H1 (cell line): ENCODE results near the gene NUP133. TPM values are rescaled to one million over a fixed set of nuclear protein-coding genes. Genes with fewer than 3 reads are reported as not detected.
A peak's percentile ranks its signal among the peaks of the same experiment; 100 is the strongest.

Source experiments
- CTCF ChIA-PET: fragments of 300-600 bp; sonication (Branson Sonifier 250); formaldehyde crosslinking; loops from one replicate; lab custom pipeline; 2021; ENCODE audit not compliant: partially characterized antibody; lab: Charles Lee
- POLR2A ChIA-PET: fragments of 300-600 bp; sonication (Branson Sonifier 250); formaldehyde crosslinking; loops from one replicate; lab custom pipeline; 2021; ENCODE audit warnings: inconsistent platforms; ENCODE audit not compliant: partially characterized antibody; lab: Charles Lee
- DNase-seq, 2 experiments: peaks; one replicate each; pipeline versions ENCODE4 v3.0.0 to v3.0.0-alpha.2; 2010 to 2022; ENCODE audit warnings: low spot score in 2 of 2, low read depth in 1 of 2, mixed read lengths in 1 of 2
- FAIRE-seq: peaks from 2 replicates; lab custom pipeline; 2011; peaks lifted over from hg19 to GRCh38; lab: Jason Lieb, UNC
- H2AFZ ChIP-seq: 2 replicates; pipeline ENCODE4 v1.8.1; 2012; ENCODE audit warnings: low read length, inconsistent platforms
- H2AK5ac ChIP-seq: 2 replicates; pipeline ENCODE4 v1.6.1; 2013; ENCODE audit warnings: low read depth, low read length
- H2BK120ac ChIP-seq: replicated peaks from 2 replicates; pipeline ENCODE3; 2013; ENCODE audit warnings: low read depth, low read length, inconsistent platforms
- H2BK12ac ChIP-seq: 2 replicates; pipeline ENCODE4 v1.6.1; 2013; ENCODE audit warnings: low read depth, low read length
- H2BK15ac ChIP-seq: 2 replicates; pipeline ENCODE4 v1.6.1; 2013; ENCODE audit warnings: low read length
- H2BK20ac ChIP-seq: 2 replicates; pipeline ENCODE4 v1.6.1; 2013; ENCODE audit warnings: low read length
- H2BK5ac ChIP-seq: 2 replicates; pipeline ENCODE4 v1.6.1; 2013; ENCODE audit warnings: low read depth, low read length
- H3K14ac ChIP-seq: 2 replicates; pipeline ENCODE4 v1.6.1; 2013; ENCODE audit warnings: inconsistent platforms; ENCODE audit not compliant: insufficient read length
- H3K18ac ChIP-seq: 2 replicates; pipeline ENCODE4 v1.6.1; 2013; ENCODE audit warnings: low read length; ENCODE audit errors: extremely low read depth
- H3K23ac ChIP-seq: 2 replicates; pipeline ENCODE4 v1.6.1; 2013; ENCODE audit warnings: inconsistent platforms; ENCODE audit not compliant: insufficient read length
- H3K23me2 ChIP-seq: 2 replicates; pipeline ENCODE4 v1.6.1; 2013; ENCODE audit warnings: low read depth, low read length
- H3K27ac ChIP-seq: 2 replicates; pipeline ENCODE4 v1.6.1; 2011; ENCODE audit warnings: low read depth, low read length, inconsistent platforms
- H3K27me3 ChIP-seq, 4 experiments: replicated peaks in 1 of 4; 1 replicate in 1 of 4; 2 replicates in 3 of 4; pipeline versions ENCODE4 v1.6.1 to v1.8.1; 2011 to 2013; ENCODE audit warnings: low read length in 3 of 4, mild to moderate bottlenecking in 3 of 4, inconsistent platforms in 2 of 4, mixed read lengths in 2 of 4, moderate library complexity in 1 of 4; ENCODE audit not compliant: control insufficient read depth in 3 of 4, insufficient read depth in 3 of 4; ENCODE audit errors: extremely low read depth in 1 of 4
- H3K36me3 ChIP-seq, 4 experiments: 2 replicates each; pipeline versions ENCODE4 v1.6.1 to v1.8.1; 2011 to 2013; ENCODE audit warnings: mild to moderate bottlenecking in 4 of 4, low read length in 3 of 4, moderate library complexity in 2 of 4, control low read depth in 1 of 4, inconsistent platforms in 1 of 4; ENCODE audit not compliant: insufficient read depth in 4 of 4, control insufficient read depth in 2 of 4
- H3K4ac ChIP-seq: replicated peaks from 2 replicates; pipeline ENCODE3; 2013; ENCODE audit warnings: low read length, low read depth, mixed read lengths, inconsistent platforms; ENCODE audit not compliant: insufficient read length
- H3K4me1 ChIP-seq, 4 experiments: replicated peaks in 1 of 4; 1 replicate in 1 of 4; 2 replicates in 3 of 4; pipeline versions ENCODE4 v1.6.1 to v1.8.1; 2011 to 2013; ENCODE audit warnings: low read length in 3 of 4, inconsistent platforms in 2 of 4, mixed read lengths in 1 of 4; ENCODE audit not compliant: insufficient read depth in 4 of 4, control insufficient read depth in 3 of 4
- H3K4me2 ChIP-seq, 2 experiments: 2 replicates each; pipeline versions ENCODE4 v1.6.1 to v1.8.1; 2011 to 2013; ENCODE audit warnings: low read depth in 2 of 2, low read length in 2 of 2, control low read depth in 1 of 2, inconsistent platforms in 1 of 2, mild to moderate bottlenecking in 1 of 2; ENCODE audit not compliant: insufficient read depth in 1 of 2
- H3K4me3 ChIP-seq, 4 experiments: fragments of 200-600, 300-600 bp in 1 of 4; sonication (generic), shearing (Covaris generic), sonication (Bioruptor Twin) in 1 of 4; 2 replicates each; pipeline versions ENCODE4 v1.5.1 to v1.8.1; 2011 to 2016; ENCODE audit warnings: low read length in 4 of 4, low read depth in 3 of 4, control low read depth in 2 of 4, inconsistent platforms in 2 of 4, mild to moderate bottlenecking in 2 of 4, mixed read lengths in 1 of 4, moderate library complexity in 1 of 4; ENCODE audit not compliant: insufficient read depth in 2 of 4; ENCODE audit errors: extremely low read depth in 1 of 4
- H3K56ac ChIP-seq: replicated peaks from 2 replicates; pipeline ENCODE3; 2013; ENCODE audit warnings: low read depth, mild to moderate bottlenecking, mixed read lengths, low read length, inconsistent platforms; ENCODE audit not compliant: insufficient read length
- H3K79me1 ChIP-seq: 2 replicates; pipeline ENCODE4 v1.6.1; 2013; ENCODE audit warnings: low read depth, low read length, control low read depth
- H3K79me2 ChIP-seq, 2 experiments: 2 replicates each; pipeline versions ENCODE4 v1.6.1 to v1.8.1; 2012 to 2013; ENCODE audit warnings: low read length in 2 of 2, mild to moderate bottlenecking in 2 of 2, inconsistent platforms in 1 of 2; ENCODE audit not compliant: insufficient read depth in 2 of 2, control insufficient read depth in 1 of 2
- H3K9ac ChIP-seq, 4 experiments: replicated peaks in 1 of 4; 1 replicate in 1 of 4; 2 replicates in 3 of 4; pipeline versions ENCODE4 v1.6.1 to v1.8.1; 2011 to 2013; ENCODE audit warnings: low read depth in 3 of 4, low read length in 3 of 4, control low read depth in 2 of 4, mild to moderate bottlenecking in 2 of 4, moderate library complexity in 2 of 4, inconsistent platforms in 1 of 4; ENCODE audit errors: extremely low read depth in 1 of 4
- H3K9me3 ChIP-seq, 2 experiments: 2 replicates each; pipeline versions ENCODE4 v1.6.1 to v1.8.1; 2012 to 2013; ENCODE audit warnings: mild to moderate bottlenecking in 2 of 2, moderate library complexity in 2 of 2, control low read depth in 1 of 2, inconsistent platforms in 1 of 2, low read depth in 1 of 2, low read length in 1 of 2, mixed read lengths in 1 of 2; ENCODE audit not compliant: insufficient read depth in 2 of 2
- H4K20me1 ChIP-seq, 2 experiments: replicated peaks in 1 of 2; 2 replicates each; pipeline versions ENCODE3 to v1.8.1; 2011 to 2013; ENCODE audit warnings: inconsistent platforms in 2 of 2, low read length in 2 of 2, mild to moderate bottlenecking in 1 of 2; ENCODE audit not compliant: insufficient read depth in 2 of 2, control insufficient read depth in 1 of 2
- H4K5ac ChIP-seq: 2 replicates; pipeline ENCODE4 v1.6.1; 2013; ENCODE audit warnings: low read length, low read depth, mixed read lengths, inconsistent platforms; ENCODE audit not compliant: insufficient read length
- H4K8ac ChIP-seq: 2 replicates; pipeline ENCODE4 v1.8.0; 2013; ENCODE audit warnings: mild to moderate bottlenecking, moderate library complexity, low read length, inconsistent platforms; ENCODE audit not compliant: insufficient read depth; ENCODE audit errors: extremely low read depth
- H4K91ac ChIP-seq: replicated peaks from 2 replicates; pipeline ENCODE3; 2013; ENCODE audit warnings: low read length, mixed read lengths, inconsistent platforms; ENCODE audit not compliant: insufficient read length
- ASH2L ChIP-seq: fragments of 200-600, 300-600 bp; sonication (generic); IDR thresholded peaks from one replicate; pipeline ENCODE4 v1.7.1; 2017; ENCODE audit warnings: low read length
- CHD2 ChIP-seq: IDR thresholded peaks from 2 replicates; pipeline ENCODE4 v1.6.1; 2012; ENCODE audit warnings: low read length, improper control_type of control experiment
- CREB1 ChIP-seq: IDR thresholded peaks from 2 replicates; pipeline ENCODE4 v1.6.1; 2012; ENCODE audit warnings: inconsistent platforms
- EGR1 ChIP-seq: IDR thresholded peaks from 2 replicates; pipeline ENCODE4 v1.6.1; 2011; ENCODE audit warnings: low read depth, low read length, borderline replicate concordance
- HDAC2 ChIP-seq, 2 experiments: fragments of 300-600 bp in 1 of 2; sonication (generic) in 1 of 2; IDR thresholded peaks; 2 replicates each; pipeline ENCODE4 v1.6.1; 2011 to 2012; ENCODE audit warnings: low read depth in 2 of 2, low read length in 2 of 2, mild to moderate bottlenecking in 2 of 2, moderate library complexity in 2 of 2, borderline replicate concordance in 1 of 2, inconsistent platforms in 1 of 2
- HDAC6 ChIP-seq: IDR thresholded peaks from one replicate; pipeline ENCODE4 v1.7.1; 2012; ENCODE audit warnings: low read depth, mild to moderate bottlenecking, inconsistent platforms, low read length, moderate library complexity
- KDM4A ChIP-seq: IDR thresholded peaks from one replicate; pipeline ENCODE4 v1.7.1; 2012; ENCODE audit warnings: low read depth, mild to moderate bottlenecking, moderate library complexity, low read length, inconsistent platforms; ENCODE audit not compliant: severe bottlenecking
- POLR2A ChIP-seq, 2 experiments: IDR thresholded peaks; 1 replicate in 1 of 2; 2 replicates in 1 of 2; pipeline ENCODE4 v1.6.1; 2011; ENCODE audit warnings: low read depth in 2 of 2, low read length in 2 of 2, mild to moderate bottlenecking in 2 of 2; ENCODE audit errors: control extremely low read depth in 1 of 2
- RFX5 ChIP-seq: IDR thresholded peaks from 2 replicates; pipeline ENCODE4 v1.6.1; 2011; ENCODE audit warnings: low read depth, low read length, improper control_type of control experiment, borderline replicate concordance
- SIRT6 ChIP-seq: IDR thresholded peaks from one replicate; pipeline ENCODE4 v1.7.1; 2012; ENCODE audit warnings: low read length, inconsistent platforms
- SP4 ChIP-seq: IDR thresholded peaks from 2 replicates; pipeline ENCODE4 v1.6.1; 2012; ENCODE audit warnings: low read length, inconsistent platforms
- TAF1 ChIP-seq: IDR thresholded peaks from 2 replicates; pipeline ENCODE4 v1.6.1; 2011; ENCODE audit warnings: mild to moderate bottlenecking, low read depth, low read length
- TBP ChIP-seq: IDR thresholded peaks from 2 replicates; pipeline ENCODE4 v1.6.1; 2011; ENCODE audit warnings: low read depth, low read length, improper control_type of control experiment
- TEAD4 ChIP-seq: IDR thresholded peaks from 2 replicates; pipeline ENCODE4 v1.6.1; 2012; ENCODE audit warnings: low read depth, low read length, inconsistent platforms, mixed read lengths
- YY1 ChIP-seq: IDR thresholded peaks from 2 replicates; pipeline ENCODE4 v1.6.1; 2011; ENCODE audit warnings: low read depth, mild to moderate bottlenecking, low read length
- WGBS, 2 experiments: shearing (Covaris generic) in 1 of 2; methylation state at CpG; one replicate each; pipeline versions ENCODE4 v1.1.6 to v1.1.7; 2013 to 2015; ENCODE audit warnings: low lambda C conversion rate in 2 of 2, mixed read lengths in 2 of 2, inconsistent platforms in 1 of 2, low coverage in 1 of 2, missing lambda C conversion rate in 1 of 2; ENCODE audit not compliant: insufficient replicate concordance in 2 of 2, insufficient coverage in 1 of 2, insufficient read length in 1 of 2; ENCODE audit errors: extremely low coverage in 1 of 2, missing lambda C conversion rate in 1 of 2; 5-methylcytosine and 5-hydroxymethylcytosine counted together
- polyA plus RNA-seq, 7 experiments: library from polyadenylated mRNA; depleted of rRNA in 3 of 7; stranded (reverse) in 5 of 7; unstranded in 2 of 7; fragments of >200 nt in 5 of 7; fragments of 200-250 nt in 2 of 7; gene quantifications; 1 replicate in 5 of 7; 2 replicates in 1 of 7; 4 replicates in 1 of 7; pipeline versions ENCODE4 v1.2.1 to v1.2.3, GENCODE V29; 2011 to 2013; ENCODE audit warnings: missing spikeins in 2 of 7, mixed read lengths in 2 of 7
- total RNA-seq: library from RNA; stranded (reverse); fragmentation: NEBNext Ultra II Directional; extraction: Animal tissue kit (Norgen Biotek cat#: 25700); gene quantifications from 2 replicates; pipeline ENCODE4 v1.2.1, GENCODE V29; 2021
- TF ChIP-seq, protein P1 (sequence below): IDR thresholded peaks from 2 replicates; pipeline ENCODE4 v1.6.1; 2011; ENCODE audit warnings: low read depth, mild to moderate bottlenecking, low read length; ENCODE audit not compliant: insufficient read depth

The NUP133 gene
- total and polyA plus RNA-seq, 2 of the 8 experiments (the other 6 are each of a cell fraction or from before 2014, with no cell fraction given), result 20.6 to 72.1 TPM

- CTCF ChIA-PET, result interaction anchor here (0.5 to 2.4 kb wide), 8 partner anchors 18 to 218 kb away, joined by 3 to 14 read pairs (median 3); no protein-coding TSS in a partner anchor
- no peak for TF ChIP-seq KDM4A
- TF ChIP-seq EGR1, result no peak
- TF ChIP-seq HDAC6, result no peak
- no peak for TF ChIP-seq CHD2
- TF ChIP-seq YY1, result no peak
- TF ChIP-seq TAF1, result no peak
- TF ChIP-seq CREB1, result no peak
- TF ChIP-seq TBP, result no peak
- no peak for TF ChIP-seq SP4
- no peak for TF ChIP-seq HDAC2 (IDR thresholded peaks at IDR 0.05; ENCODE audit: borderline replicate concordance in 1 of 2, low read depth in 2 of 2, low read length in 2 of 2)
- TF ChIP-seq ASH2L, result no peak
- no peak for TF ChIP-seq TEAD4
- TF ChIP-seq POLR2A (IDR thresholded peaks at IDR 0.05; ENCODE audit: control extremely low read depth in 1 of 2, low read depth in 2 of 2, low read length in 2 of 2), result no peak
- TF ChIP-seq, protein P1, sequence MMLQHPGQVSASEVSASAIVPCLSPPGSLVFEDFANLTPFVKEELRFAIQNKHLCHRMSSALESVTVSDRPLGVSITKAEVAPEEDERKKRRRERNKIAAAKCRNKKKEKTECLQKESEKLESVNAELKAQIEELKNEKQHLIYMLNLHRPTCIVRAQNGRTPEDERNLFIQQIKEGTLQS, result no peak
- no peak for TF ChIP-seq SIRT6
- no peak for TF ChIP-seq RFX5
Measured at GRCh38 chr1:229402993-229403392, 105.1 kb downstream of the NUP133 start.

More at GRCh38 chr1:229402993-229403392, 105.1 kb downstream of the NUP133 start:
- Histone ChIP-seq H2BK5ac (no peak overlapping the region), H3K79me2 (no peaks in the 10 kb centered on the region), H3K56ac (no peak overlapping the region), H4K20me1 (no peaks in the 10 kb centered on the region), H3K79me1 (no peaks in the 10 kb centered on the region), H3K36me3 (no peaks in the 10 kb centered on the region; a peak in 1 of 8 replicates), H3K4me2 (no peak overlapping the region), H3K9me3 (no peaks in the 10 kb centered on the region), H2AFZ (no peak overlapping the region), H3K27ac (no peak overlapping the region), H3K18ac (no peak overlapping the region), H3K4me3 (no peak overlapping the region), H3K23me2 (peaks cover 11% of the 10 kb centered on the region; the same call in 1 of the 2 replicates), H2AK5ac (no peak overlapping the region), H2BK20ac (no peak overlapping the region), H4K5ac (no peak overlapping the region), H3K27me3 (peaks cover 11 to 20% (median 17%) of the 10 kb centered on the region in 4 experiments; a peak in 6 of 7 replicates), H3K4me1 (peaks cover 3 to 12% (median 8%) of the 10 kb centered on the region in 4 experiments), H3K14ac (no peak overlapping the region), H3K4ac (no peak overlapping the region), H4K8ac (no peak overlapping the region), H3K23ac (no peak overlapping the region), H2BK120ac (no peak overlapping the region), H3K9ac (no peak overlapping the region), H4K91ac (no peak overlapping the region), H2BK15ac (no peak overlapping the region), H2BK12ac (0 out of 2 replicates have a peak overlapping the region, but pooled peaks have one; percentile 13)
- WGBS, 2 experiments, result 83% methylated on average over 6 of the region's 6 CpGs; no CpG with 5 or more reads in 1 of the 2 experiments
- POLR2A ChIA-PET, result no interaction called here
- DNase-seq, result no peak
- no peak for FAIRE-seq
